ENCODE measurements around the gene PBXIP1. TPM values are rescaled to one million over a fixed set of nuclear protein-coding genes. Genes with fewer than 3 reads are reported as not detected.

PBXIP1 gene
- total and polyA plus RNA-seq, 2 of the 13 experiments (the other 11 are each of a cell fraction or from before 2014, with no cell fraction given), result 16.3 to 31.9 TPM

GRCh38 chr1:154974102-154974807 lies 18.4 kb upstream of the PBXIP1 start, which contains the start of gene CKS1B (continued):
- TF ChIP-seq ISX (CRISPR knock-in tag; conservative IDR thresholded peaks at IDR 0.05) (no peak), ZNF746 (CRISPR knock-in tag; IDR thresholded peaks at IDR 0.05) (0 out of 2 replicates have a peak, but pooled peaks have one; percentile 44), ZSCAN21 (CRISPR knock-in tag; IDR thresholded peaks at IDR 0.05; ENCODE audit: borderline replicate concordance) (peak; percentile 74; the same call in 1 of the 2 replicates), GLI4 (CRISPR knock-in tag; IDR thresholded peaks at IDR 0.05; ENCODE audit: borderline replicate concordance) (no peak), MEIS1 (CRISPR knock-in tag; IDR thresholded peaks at IDR 0.05; ENCODE audit: borderline replicate concordance) (no peak), ZNF20 (CRISPR knock-in tag; IDR thresholded peaks at IDR 0.05) (no peak), ZNF143 (CRISPR knock-in tag; IDR thresholded peaks at IDR 0.05) (no peak), ZFP1 (CRISPR knock-in tag; IDR thresholded peaks at IDR 0.05) (no peak), XRCC5 (optimal IDR thresholded peaks at IDR 0.05; ENCODE audit: low read length) (peak; percentile 73), ZNF256 (CRISPR knock-in tag; conservative IDR thresholded peaks at IDR 0.05) (no peak), JUN (CRISPR knock-in tag; IDR thresholded peaks at IDR 0.05) (no peak), NKX3-1 (CRISPR knock-in tag; IDR thresholded peaks at IDR 0.05) (peak; percentile 17; the same call in 1 of the 2 replicates)
- TF ChIP-seq, protein P1, sequence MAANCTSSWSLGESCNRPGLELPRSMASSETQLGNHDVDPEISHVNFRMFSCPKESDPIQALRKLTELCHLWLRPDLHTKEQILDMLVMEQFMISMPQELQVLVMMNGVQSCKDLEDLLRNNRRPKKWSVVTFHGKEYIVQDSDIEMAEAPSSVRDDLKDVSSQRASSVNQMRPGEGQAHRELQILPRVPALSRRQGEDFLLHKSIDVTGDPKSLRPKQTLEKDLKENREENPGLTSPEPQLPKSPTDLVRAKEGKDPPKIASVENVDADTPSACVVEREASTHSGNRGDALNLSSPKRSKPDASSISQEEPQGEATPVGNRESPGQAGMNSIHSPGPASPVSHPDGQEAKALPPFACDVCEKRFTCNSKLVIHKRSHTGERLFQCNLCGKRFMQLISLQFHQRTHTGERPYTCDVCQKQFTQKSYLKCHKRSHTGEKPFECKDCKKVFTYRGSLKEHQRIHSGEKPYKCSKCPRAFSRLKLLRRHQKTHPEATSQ (CRISPR knock-in tag; IDR thresholded peaks at IDR 0.05; ENCODE audit: borderline replicate concordance), result no peak
- TF ChIP-seq, protein P2, sequence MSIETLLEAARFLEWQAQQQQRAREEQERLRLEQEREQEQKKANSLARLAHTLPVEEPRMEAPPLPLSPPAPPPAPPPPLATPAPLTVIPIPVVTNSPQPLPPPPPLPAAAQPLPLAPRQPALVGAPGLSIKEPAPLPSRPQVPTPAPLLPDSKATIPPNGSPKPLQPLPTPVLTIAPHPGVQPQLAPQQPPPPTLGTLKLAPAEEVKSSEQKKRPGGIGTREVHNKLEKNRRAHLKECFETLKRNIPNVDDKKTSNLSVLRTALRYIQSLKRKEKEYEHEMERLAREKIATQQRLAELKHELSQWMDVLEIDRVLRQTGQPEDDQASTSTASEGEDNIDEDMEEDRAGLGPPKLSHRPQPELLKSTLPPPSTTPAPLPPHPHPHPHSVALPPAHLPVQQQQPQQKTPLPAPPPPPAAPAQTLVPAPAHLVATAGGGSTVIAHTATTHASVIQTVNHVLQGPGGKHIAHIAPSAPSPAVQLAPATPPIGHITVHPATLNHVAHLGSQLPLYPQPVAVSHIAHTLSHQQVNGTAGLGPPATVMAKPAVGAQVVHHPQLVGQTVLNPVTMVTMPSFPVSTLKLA (IDR thresholded peaks at IDR 0.05), result peak; percentile 95
- TF ChIP-seq, protein P3, sequence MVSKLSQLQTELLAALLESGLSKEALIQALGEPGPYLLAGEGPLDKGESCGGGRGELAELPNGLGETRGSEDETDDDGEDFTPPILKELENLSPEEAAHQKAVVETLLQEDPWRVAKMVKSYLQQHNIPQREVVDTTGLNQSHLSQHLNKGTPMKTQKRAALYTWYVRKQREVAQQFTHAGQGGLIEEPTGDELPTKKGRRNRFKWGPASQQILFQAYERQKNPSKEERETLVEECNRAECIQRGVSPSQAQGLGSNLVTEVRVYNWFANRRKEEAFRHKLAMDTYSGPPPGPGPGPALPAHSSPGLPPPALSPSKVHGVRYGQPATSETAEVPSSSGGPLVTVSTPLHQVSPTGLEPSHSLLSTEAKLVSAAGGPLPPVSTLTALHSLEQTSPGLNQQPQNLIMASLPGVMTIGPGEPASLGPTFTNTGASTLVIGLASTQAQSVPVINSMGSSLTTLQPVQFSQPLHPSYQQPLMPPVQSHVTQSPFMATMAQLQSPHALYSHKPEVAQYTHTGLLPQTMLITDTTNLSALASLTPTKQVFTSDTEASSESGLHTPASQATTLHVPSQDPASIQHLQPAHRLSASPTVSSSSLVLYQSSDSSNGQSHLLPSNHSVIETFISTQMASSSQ (IDR thresholded peaks at IDR 0.05; ENCODE audit: low read depth), result no peak
- TF ChIP-seq, protein P3 (CRISPR knock-in tag; IDR thresholded peaks at IDR 0.05; ENCODE audit: borderline replicate concordance), result no peak; the same call in 1 of the 2 replicates
- TF ChIP-seq, protein P4, sequence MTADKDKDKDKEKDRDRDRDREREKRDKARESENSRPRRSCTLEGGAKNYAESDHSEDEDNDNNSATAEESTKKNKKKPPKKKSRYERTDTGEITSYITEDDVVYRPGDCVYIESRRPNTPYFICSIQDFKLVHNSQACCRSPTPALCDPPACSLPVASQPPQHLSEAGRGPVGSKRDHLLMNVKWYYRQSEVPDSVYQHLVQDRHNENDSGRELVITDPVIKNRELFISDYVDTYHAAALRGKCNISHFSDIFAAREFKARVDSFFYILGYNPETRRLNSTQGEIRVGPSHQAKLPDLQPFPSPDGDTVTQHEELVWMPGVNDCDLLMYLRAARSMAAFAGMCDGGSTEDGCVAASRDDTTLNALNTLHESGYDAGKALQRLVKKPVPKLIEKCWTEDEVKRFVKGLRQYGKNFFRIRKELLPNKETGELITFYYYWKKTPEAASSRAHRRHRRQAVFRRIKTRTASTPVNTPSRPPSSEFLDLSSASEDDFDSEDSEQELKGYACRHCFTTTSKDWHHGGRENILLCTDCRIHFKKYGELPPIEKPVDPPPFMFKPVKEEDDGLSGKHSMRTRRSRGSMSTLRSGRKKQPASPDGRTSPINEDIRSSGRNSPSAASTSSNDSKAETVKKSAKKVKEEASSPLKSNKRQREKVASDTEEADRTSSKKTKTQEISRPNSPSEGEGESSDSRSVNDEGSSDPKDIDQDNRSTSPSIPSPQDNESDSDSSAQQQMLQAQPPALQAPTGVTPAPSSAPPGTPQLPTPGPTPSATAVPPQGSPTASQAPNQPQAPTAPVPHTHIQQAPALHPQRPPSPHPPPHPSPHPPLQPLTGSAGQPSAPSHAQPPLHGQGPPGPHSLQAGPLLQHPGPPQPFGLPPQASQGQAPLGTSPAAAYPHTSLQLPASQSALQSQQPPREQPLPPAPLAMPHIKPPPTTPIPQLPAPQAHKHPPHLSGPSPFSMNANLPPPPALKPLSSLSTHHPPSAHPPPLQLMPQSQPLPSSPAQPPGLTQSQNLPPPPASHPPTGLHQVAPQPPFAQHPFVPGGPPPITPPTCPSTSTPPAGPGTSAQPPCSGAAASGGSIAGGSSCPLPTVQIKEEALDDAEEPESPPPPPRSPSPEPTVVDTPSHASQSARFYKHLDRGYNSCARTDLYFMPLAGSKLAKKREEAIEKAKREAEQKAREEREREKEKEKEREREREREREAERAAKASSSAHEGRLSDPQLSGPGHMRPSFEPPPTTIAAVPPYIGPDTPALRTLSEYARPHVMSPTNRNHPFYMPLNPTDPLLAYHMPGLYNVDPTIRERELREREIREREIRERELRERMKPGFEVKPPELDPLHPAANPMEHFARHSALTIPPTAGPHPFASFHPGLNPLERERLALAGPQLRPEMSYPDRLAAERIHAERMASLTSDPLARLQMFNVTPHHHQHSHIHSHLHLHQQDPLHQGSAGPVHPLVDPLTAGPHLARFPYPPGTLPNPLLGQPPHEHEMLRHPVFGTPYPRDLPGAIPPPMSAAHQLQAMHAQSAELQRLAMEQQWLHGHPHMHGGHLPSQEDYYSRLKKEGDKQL (CRISPR knock-in tag; IDR thresholded peaks at IDR 0.05; ENCODE audit: low read depth), result no peak
